GM19452 (cell line): ENCODE data around the gene CERS6.

Experiments used
- ATAC-seq: cut with Tn5 transposase; IDR thresholded peaks from one replicate; pipeline ENCODE4 v1.9.1; 2021; ENCODE audit not compliant: unreplicated experiment

CERS6 gene

DNA sequence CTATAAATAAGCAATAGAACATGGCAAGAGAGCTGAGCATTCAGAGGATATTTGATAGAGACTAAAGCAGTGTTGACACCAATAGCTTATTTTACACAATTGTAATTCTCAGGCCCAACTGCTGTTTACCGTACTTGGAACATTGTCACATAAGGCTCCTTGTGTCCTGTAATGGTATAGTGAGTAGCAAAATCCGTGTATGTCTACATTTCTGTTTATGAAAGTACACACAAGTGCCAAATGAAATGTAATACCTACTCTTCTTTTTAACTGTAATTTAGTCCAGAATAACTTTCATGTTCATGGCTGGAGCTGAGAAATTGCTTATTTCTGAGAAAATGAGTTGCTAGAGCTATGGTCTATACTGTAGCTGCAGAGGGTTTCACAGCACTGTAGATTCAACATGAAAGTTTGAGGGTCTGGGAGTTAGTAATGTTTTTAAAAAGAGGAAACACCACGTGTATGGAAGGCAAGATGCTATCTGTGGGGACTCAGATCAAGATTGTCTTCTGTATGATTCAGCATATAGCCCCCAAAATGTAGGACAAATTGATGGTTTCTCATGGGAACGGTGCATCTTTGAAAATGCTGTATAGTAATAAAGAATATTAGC, 236.2 kb downstream of the CERS6 start:
- ATAC-seq, result no peak

DNA sequence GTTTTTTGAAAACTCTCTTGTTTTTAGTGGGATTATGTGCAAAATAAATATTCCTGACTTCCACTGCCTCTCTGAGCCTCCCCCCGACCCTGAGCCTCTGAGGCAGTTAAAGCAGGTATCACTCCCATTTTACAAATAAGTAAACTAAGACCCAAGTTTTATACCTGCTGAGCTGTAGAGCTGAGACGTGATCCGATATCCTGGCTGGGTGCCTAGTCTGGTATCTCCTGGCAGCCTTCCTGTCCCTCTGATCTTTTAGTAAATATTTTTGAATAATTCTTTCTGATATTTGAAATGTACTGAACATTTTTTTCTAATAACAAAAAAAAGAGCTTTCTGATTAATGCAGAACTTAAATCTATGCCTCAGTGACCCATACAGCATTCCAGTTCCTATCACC, 238.1 kb downstream of the CERS6 start:
- no peak for ATAC-seq

DNA sequence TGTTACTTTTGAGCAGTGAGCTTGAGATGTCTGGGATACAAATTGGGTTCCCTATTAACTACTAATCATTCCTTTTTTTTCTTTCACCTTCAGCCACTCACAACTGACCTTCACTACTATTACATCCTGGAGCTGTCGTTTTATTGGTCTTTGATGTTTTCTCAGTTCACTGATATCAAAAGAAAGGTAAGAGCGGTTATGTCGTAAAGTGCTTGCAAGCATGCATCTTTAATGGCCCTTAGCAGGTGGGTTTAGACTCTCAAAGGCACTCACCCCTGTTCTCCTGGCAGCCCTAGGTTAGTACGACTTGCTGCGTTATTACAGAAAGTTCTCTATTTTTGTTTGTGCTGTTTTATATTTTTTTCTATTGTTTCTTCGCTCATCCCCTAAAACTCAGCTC, 238.8 kb downstream of the CERS6 start:
- ATAC-seq, result no peak

DNA sequence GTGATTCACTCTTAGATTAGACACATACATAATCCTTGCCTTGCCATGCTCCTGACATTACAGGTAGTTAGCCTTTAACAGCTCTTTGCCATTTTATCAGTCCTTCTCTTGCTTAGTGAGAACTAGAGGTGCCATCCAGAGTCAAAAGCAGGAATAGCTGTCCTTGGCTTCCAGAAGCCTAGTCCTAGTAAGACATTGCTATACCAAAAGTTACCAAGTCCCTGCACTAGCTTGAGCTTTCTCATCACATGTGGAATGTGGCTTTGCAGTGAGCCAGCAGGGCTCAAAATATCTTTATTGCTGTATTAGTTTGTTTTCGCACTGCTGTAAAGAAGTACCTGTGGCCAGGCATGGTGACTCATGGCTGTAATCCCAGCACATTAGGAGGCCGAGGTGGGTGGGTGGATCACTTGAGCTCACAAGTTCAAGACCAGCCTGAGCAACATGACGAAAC, 241.6 kb downstream of the CERS6 start:
- ATAC-seq, result no peak

DNA sequence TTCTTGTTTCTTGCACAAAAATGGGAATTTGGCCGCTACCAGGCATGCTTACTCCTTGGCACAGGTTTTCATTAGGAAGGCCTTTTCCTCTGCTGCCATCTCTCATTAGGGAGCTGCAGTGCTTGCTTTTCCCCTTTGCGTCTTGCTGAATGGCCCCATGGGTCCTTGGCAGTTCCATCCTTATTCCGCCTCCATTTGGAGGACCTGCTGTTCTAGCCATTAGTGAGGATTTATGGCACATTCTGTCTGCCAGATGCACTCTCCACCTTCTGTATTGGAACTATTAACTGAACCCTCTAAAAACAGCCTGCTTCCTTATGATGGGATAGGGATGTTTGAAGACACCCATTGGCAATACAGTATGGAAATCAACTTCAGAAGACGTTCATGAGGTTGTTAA, 242.9 kb downstream of the CERS6 start:
- ATAC-seq, result no peak

DNA sequence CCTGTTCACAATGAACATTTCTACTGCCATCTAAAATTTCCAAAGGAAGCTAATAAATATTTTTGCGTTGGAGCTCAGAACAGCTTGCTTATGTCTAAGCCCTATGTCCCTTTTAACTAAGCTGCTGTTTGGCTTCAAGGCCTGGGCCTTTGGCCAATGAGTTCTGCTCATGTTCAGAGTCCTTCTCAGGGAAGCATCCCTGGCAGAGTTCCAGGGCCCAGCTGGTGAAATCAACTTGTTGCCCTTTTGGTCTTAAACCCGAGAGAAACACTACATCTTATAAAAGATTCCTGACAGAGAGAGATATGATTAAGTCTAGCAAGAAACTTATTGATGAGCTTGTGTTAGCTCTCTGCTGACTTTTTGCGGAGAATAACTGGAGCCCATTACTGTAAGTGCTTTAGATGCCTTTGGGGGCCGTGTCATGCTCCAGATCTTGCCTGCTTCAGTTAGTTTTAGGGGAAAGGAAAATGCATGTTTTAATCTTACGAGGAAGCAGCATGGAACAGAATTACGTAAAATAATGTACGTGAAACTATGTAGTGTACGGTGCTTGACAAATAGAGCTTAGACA, 243.9 kb downstream of the CERS6 start:
- ATAC-seq, result no peak

DNA sequence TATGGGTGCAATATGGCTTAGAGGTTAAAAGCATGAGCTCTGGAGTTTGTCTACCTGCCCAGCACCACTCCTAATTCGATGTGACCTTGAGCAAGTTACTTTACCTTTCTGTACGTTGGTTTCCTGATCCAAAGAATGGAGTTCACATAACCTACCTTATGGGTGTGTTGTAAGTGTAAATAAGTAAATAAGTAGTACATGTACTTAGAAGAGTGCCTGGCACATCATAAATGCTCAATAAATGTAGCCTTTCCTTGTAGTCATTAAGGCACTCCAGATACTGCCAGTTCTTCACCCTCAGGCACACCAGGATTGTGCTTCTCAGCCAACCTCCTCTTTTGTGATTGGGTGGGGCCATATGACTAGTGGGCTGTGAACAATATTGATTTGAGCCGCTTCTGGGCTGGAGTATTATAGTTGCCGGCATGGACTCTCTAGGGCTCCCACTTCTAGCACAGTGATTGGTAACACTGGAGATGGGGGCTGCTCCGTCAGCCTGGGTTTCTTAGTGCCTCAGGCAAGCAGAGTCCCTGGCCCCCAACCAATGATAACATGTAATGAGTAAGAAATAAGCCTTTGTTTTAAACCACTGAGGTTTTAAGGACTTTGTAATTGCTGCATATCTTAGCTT, 244.7 kb downstream of the CERS6 start:
- ATAC-seq, result no peak

DNA sequence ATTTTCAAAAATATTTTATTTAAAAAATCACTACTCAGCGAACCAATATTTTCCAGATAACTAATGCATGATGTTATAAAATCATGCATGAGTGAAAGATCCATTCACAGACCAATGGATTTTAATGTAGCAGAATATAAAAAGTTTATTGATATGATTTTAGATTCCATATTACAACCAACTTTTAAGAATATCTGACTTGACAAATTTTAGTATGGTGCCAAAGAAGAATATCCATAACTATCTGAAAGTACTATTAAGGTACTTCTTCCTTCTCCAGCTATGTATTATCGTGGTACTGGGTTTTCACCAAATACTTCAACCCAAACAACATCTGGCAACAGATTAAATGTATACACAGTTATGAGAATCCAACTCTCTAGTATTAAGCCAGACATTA, 246.5 kb downstream of the CERS6 start:
- no peak for ATAC-seq

DNA sequence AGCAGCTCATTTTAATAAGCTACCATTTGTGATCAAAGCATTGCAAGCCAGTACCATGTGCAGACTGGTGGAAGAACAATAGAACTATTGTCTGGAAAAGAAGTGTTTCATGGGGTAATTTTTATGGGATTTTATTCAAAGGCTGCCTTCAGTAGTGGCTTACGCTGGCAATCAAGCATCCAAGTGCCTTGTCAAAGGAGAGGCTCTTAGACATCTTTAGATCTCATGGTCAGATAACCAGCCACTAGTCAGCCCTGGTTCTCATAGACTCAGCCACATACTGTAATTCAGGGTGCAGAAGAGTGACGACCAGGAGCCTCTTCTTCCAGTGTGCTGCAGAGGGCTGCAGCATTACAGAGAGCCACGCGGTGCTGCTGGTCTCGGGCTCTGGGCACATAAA, 247.9 kb downstream of the CERS6 start:
- ATAC-seq, result no peak

DNA sequence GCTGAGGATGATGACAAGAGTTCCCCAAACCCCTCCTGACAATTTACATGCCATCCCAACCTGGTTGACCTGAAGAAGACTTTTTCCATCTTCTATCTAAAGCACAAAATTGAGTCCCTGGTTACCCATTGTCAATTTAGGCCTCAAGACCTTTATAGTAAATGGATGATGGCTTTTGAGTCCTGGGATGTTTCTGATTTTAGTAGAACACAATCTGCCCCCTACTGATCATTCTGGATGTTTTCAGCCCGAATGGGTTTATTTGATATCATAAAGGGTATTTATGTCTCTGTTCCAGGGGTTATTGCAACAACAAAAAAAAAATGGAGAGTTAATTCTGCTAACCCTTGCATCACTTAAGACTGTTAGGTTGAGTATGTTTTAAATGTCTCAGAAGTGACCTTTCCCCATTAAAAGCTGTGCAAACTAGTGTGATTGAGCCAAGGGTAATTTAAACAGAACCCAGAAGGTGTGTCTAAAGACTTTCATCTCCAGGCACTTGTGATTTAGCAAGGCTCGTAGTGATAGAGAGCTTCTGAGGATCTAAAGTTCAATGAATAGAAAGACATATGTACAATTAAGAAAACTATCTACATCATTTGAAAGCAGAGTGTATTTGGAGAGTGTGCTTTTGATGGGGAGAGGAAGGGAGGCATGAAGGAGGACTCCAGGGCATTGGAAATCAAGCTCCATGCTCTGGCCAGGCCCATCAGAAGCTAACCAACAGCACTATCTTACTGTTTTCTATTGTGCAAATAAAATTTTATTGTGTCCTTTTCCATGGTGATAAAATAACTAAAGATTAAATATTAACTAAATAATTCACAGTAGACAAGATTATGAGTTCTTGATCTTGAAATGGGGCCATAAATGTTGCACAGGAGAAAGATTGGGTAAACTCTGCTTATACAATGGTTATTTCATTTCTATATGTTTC, 249.7 kb downstream of the CERS6 start:
- no peak for ATAC-seq

DNA sequence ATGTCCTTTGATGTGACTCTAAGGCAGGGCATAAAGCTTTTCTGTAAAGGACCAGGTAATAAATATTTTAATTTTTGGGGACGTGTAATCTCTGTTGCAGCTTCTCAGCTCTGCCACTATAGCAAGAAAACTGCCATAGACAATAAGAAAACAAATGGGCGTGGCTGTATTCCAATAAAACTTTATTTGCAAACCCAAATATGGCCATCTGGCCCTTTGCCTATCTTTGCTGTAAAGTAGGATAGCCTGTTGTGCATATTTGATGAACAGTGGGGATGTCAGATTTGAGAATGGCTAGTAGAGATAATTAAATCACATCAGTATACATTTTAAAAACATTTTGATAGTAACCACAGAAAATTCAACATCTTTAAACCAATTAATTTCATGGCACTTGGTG, 250.7 kb downstream of the CERS6 start:
- ATAC-seq, result no peak

DNA sequence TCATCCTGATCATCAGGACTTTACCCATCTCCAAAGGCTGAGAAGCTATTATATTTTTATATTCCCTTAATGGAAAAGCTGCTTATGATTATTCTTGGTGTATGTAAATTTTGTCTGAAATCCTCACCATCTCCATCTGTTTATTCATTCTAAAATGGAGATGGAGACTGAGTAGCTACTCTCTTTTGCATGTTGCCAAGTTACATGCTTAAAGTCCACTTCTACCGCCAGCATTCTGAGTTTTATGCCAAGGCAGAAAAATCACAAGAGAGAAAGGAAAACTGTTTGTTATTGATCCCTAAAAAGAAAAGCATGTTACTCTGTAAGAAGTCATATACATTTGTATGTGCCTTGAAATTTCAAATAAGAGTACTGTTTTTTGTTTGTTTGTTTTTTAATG, 252.0 kb downstream of the CERS6 start:
- no peak for ATAC-seq

DNA sequence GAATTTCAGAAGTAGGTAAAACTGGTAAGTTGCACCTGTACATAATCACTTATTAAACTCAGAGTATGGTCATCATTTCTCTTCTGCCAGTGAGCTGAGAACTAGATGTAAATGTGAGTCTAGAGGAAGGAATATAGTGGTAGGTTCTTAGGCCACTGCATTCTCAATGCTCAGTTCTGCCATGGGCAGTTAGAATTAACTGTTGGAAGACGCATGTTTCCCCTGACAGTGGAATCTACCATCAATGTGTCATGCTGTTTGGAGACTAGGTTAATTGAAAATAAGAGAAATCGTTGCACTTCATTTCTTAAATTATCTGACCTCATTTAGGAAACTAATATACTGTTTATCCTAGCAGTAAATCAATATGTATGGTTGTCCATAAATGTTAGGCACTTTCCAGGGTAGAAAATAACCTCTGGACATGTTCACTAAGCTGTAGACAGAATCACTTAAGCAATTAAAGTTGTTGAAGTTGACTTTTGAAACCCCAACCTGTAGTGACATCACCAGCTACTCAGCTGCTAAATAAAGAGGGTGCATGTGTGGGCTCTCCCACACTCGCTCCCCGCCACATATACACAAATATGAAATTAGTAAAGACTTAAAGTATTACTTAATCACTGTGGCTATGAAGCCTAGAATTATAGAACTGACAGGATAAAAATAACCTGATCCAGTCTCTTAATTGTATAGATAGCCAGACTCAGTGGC, 254.8 kb downstream of the CERS6 start:
- no peak for ATAC-seq

DNA sequence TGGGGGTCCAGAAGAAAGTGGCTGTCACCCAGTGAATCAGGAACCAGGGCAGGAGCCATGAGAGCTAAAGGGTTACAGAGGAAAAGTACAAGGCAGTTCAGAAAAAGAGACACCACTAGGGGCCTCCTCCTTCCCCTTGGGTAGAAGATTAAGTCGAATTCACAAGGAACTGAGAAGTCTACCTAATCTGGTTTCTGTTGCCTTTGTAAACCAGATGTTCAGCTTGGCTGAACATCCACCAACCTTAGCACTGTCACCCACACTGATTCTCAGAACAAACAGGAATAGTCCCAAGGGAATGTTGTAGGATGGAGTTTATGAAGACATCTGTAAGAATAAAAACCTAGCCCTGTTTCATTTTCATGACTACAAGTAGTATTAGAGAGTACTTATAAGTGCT, 256.0 kb downstream of the CERS6 start:
- peak; percentile 98 for ATAC-seq

DNA sequence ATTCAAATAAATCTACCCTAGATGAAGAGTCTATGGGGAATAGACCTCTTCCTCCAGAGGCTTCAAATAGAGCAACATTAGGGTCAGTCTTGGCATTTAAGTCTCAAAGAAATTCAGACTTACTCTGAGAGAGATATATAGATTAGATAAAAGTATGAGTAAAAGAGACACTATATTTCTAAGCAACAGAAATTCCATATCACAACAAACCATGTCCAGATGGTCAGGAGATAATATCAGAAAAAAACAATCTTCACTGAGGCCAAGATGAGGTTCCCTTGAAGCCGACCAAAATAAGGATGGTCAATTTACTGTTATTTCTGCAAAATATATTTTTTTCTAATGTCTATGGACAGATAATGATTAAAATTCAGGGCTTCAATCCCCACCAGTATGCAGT, 257.3 kb downstream of the CERS6 start:
- ATAC-seq, result no peak

DNA sequence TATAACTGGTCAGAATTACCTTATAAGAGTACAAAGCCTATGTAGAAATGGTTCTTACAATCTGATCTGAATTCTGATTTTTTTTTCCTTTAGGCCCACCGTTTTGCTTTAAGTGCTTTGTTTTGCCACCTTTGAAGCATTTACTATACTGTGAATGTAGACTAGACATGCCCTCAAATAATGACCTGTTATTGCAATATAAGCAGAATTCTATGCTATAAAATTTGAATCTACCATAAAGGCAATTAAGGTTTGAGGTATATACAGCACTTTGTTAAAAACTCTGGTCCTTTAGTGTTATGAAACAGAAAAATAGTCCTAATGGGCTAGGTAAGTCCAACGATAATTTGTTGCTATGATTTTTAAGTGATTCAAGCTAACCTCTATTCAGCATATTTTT, 259.8 kb downstream of the CERS6 start:
- ATAC-seq, result no peak

DNA sequence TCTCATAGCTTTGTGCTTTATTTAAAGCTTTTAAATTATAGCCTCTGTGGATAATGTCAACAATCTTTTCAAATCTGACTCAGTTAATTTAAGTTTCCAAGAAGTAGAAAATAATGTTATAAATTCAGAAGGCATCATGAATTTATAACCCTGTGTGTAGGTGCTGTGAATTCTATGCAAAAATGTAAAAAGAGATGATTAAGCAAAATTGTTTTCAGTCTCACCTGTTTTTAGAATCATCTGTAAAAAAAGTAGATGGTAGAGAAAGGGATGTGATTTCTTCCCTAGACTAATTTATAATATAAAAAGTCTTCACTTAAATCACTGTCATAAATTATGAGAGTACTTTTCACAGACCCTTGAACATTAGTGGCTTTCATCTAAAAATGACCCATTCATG, 260.8 kb downstream of the CERS6 start:
- no peak for ATAC-seq

DNA sequence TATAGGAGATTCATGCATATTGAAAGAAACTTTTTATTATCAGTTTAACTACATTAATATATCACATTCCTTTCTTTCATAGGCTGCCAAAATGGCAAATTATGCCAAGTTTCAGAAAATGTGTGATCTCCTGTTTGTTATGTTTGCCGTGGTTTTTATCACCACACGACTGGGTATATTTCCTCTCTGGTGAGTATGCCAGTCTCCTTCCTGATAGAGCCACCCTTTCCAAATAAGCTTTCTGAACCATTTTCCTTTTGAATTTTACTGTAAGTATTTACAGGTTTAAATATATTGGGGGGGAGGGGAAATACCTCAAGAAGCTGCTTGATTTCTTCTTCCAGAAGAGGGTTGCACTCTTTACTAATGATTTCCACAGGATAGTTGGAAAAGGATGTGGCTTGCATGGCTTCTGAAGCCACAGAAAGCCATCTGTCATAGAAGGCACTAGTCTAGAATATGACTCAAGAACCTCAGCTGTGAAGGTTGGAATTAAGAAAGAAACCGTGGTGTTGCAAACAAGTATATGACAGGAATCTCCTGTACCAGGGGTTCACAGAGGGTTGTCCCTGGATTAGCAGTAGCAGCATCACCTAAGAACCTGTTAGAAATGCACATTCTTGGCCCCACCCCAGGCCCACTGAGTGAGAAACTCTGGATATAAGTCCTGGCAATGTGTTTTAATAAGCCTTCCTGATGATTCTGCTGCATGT, 261.9 kb downstream of the CERS6 start:
- no peak for ATAC-seq

DNA sequence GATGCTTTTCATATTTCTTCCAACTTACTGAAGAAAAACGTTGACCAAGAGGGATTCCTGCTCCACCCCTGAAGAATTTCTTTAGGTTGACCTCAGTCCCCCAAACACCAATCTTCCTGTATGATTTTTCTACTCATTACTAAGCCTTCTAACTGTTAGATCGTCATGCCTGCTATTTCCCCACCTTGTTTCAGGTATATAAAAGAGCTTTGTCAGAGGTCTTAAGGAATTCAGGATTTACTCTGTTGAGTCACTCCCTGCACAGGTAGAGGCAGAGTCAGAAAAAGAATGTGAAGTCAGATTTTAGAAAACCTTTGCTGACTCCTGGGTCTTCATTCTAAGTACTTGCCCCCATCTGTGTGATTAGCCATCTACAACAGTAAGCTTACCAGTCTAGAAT, 262.6 kb downstream of the CERS6 start:
- ATAC-seq, result no peak

DNA sequence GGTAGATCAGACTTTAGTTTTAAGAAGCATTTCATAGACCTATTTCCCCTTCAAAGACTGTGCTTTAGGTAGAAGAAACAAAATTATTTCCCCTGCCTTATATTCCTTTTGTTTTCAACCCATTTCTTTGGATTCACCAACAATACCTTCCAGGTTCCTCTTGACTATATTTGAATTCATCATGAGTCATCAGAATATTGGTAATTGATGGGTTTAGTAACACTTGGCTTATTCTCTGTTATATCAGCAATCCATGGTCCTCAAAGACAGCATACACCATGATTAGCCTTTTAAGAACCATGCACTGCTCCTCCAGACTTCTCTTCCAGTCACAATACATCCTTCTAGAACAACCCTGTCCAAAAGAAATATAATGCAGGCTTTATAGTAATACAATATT, 263.4 kb downstream of the CERS6 start:
- no peak for ATAC-seq
